Right lobe of liver (tissue), 6 donors: ENCODE data around the gene AFDN. TPM values are rescaled to one million over a fixed set of nuclear protein-coding genes. Genes with fewer than 3 reads are reported as not detected.

Experiments
- ATAC-seq, 4 donors: fragments of 200-7000 bp; cut with Tn5 transposase; one replicate each; pipeline ENCODE4 v1.9.1; 2020; ENCODE audit warnings: mild to moderate bottlenecking in 4 of 4, moderate library complexity in 4 of 4
- DNase-seq, 3 donors: peaks; one replicate each; pipeline ENCODE4 v3.0.0-alpha.2; 2020
- H3K27ac ChIP-seq, 3 donors: fragments of 200-600 bp; one replicate each; pipeline ENCODE4 v1.8.0; 2022
- H3K27me3 ChIP-seq, 2 donors: fragments of 200-600 bp; one replicate each; pipeline ENCODE4 v1.8.0; 2022
- H3K36me3 ChIP-seq, 4 donors: fragments of 200-600 bp; sonication (generic) in 1 of 4; one replicate each; pipeline versions ENCODE4 v1.5.1 to v1.8.0; 2017 to 2022; ENCODE audit warnings: control low read depth in 1 of 4
- H3K4me1 ChIP-seq, 4 donors: fragments of 200-600 bp; sonication (generic) in 1 of 4; one replicate each; pipeline versions ENCODE4 v1.5.1 to v1.8.0; 2017 to 2022; ENCODE audit warnings: control low read depth in 1 of 4
- H3K4me3 ChIP-seq, 3 donors: fragments of 200-600 bp; one replicate each; pipeline ENCODE4 v1.8.0; 2022
- H3K9me3 ChIP-seq, 4 donors: fragments of 200-600 bp; sonication (generic) in 1 of 4; one replicate each; pipeline versions ENCODE4 v1.5.1 to v1.8.0; 2017 to 2022; ENCODE audit warnings: control low read depth in 1 of 4
- POLR2A ChIP-seq: fragments of 450-650 bp; IDR thresholded peaks from one replicate; pipeline ENCODE4 v1.6.1; 2017; ENCODE audit warnings: antibody characterized with exemption, mild to moderate bottlenecking
- WGBS: methylation state at CpG from one replicate; pipeline ENCODE4 v1.1.6; 2018; ENCODE audit warnings: low coverage, low lambda C conversion rate; ENCODE audit not compliant: insufficient coverage; ENCODE audit errors: missing lambda C conversion rate; 5-methylcytosine and 5-hydroxymethylcytosine counted together
- intact Hi-C, 2 donors: fragments of 100-400 bp; cut with DNase I; formaldehyde crosslinking; loops; one replicate each; pipeline versions ENCODE4 v1.11.2 to v1.14.1; 2022
- total RNA-seq, 6 experiments: library from RNA; depleted of rRNA in 2 of 6; stranded (reverse); fragments of >200 nt in 2 of 6; fragmentation: NEBNext Ultra II Directional in 3 of 6; extraction: Animal tissue kit (Norgen Biotek cat#: 25700) in 3 of 6; gene quantifications; one replicate each; pipeline versions ENCODE4 v1.1.0 to v1.2.4, GENCODE V29; 2016 to 2023
- TF ChIP-seq, protein P1 (sequence below), 4 donors: fragments of 200-600 bp in 3 of 4; fragments of 450-650 bp in 1 of 4; IDR thresholded peaks; one replicate each; pipeline versions ENCODE4 v1.5.1 to v1.8.0; 2016 to 2022; ENCODE audit warnings: antibody characterized with exemption in 4 of 4, mild to moderate bottlenecking in 2 of 4
- donor health status: DM: no; HTN: yes; CAD: no.
- donor health status: DM: no; HTN: no; CAD: no.
- donor health status: DM: no; HTN: no; CAD: no.
- donor health status: DM: no; HTN: yes; CAD: no.
- donor health status: DM: no; HTN: yes; CAD: no.

Gene AFDN
- total RNA-seq, 6 experiments from 2014 or later, result 77.0 to 106 (median 85.5) TPM

GRCh38 chr6:167811040-167811439 is 15.7 kb upstream of the AFDN start:
- ATAC-seq, result no peak
- no peaks in the 10 kb centered on the region for H3K27me3 ChIP-seq
- no peaks in the 10 kb centered on the region for H3K36me3 ChIP-seq
- WGBS, result 83% methylated on average over 1 of the region's 5 CpGs
- no peak for DNase-seq
- H3K4me1 ChIP-seq, result peaks cover 0 to 6% (median 0%) of the 10 kb centered on the region in 4 donors
- H3K4me3 ChIP-seq, result no peak overlapping the region
- no peak for TF ChIP-seq POLR2A
- TF ChIP-seq, protein P1, sequence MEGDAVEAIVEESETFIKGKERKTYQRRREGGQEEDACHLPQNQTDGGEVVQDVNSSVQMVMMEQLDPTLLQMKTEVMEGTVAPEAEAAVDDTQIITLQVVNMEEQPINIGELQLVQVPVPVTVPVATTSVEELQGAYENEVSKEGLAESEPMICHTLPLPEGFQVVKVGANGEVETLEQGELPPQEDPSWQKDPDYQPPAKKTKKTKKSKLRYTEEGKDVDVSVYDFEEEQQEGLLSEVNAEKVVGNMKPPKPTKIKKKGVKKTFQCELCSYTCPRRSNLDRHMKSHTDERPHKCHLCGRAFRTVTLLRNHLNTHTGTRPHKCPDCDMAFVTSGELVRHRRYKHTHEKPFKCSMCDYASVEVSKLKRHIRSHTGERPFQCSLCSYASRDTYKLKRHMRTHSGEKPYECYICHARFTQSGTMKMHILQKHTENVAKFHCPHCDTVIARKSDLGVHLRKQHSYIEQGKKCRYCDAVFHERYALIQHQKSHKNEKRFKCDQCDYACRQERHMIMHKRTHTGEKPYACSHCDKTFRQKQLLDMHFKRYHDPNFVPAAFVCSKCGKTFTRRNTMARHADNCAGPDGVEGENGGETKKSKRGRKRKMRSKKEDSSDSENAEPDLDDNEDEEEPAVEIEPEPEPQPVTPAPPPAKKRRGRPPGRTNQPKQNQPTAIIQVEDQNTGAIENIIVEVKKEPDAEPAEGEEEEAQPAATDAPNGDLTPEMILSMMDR (IDR thresholded peaks at IDR 0.05), result no peak
- intact Hi-C loops, result no loop called here
- H3K9me3 ChIP-seq, result no peaks in the 10 kb centered on the region
- H3K27ac ChIP-seq, result no peak overlapping the region

DNA sequence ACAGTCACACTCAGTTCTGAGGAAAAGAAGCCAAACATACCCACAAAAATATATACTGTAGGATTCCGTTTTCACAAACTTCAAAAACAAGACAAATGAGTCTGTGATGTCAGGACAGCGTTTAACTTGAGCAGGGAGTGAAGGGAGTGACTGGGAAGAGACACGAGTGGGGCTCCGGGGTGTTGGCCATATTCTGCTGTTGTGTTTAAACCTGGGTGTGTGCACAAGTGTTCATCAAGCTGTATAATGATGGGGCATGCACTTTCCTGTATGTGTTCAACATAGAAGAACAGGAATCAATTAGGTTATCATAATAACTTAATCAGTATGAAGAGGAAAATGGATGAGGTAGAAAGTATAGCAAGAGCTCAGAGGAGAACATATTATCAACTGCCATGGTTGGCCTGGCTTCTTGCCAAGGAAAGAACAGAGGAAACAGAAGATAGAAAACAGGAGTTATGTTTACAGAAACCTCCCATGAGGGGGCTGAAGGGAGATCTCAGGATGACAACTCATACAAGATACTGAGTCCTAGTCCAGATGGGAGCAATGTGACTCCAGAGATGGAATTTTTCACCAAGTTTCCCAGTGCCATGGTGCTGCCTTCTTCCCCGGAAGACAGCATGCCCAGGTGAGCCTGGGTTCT is 15.1 kb upstream of the AFDN start:
- WGBS, result 75% methylated on average over 5 of the region's 5 CpGs
- ATAC-seq (no peak), DNase-seq (no peak)
- Histone ChIP-seq H3K36me3 (no peaks in the 10 kb centered on the region), H3K4me3 (no peak overlapping the region), H3K27ac (no peak overlapping the region), H3K9me3 (no peaks in the 10 kb centered on the region), H3K27me3 (no peaks in the 10 kb centered on the region), H3K4me1 (peaks cover 0 to under 1% (median 0%) of the 10 kb centered on the region in 4 donors)
- TF ChIP-seq, protein P1 (IDR thresholded peaks at IDR 0.05), result no peak
- no peak for TF ChIP-seq POLR2A
- intact Hi-C loops, result no loop called here

- H3K9me3 ChIP-seq, result no peaks in the 10 kb centered on the region
- 49% methylated on average over 2 of the region's 2 CpGs for WGBS
- ATAC-seq, result no peak
- no peak overlapping the region for H3K4me3 ChIP-seq
- no peak overlapping the region for H3K27ac ChIP-seq
- TF ChIP-seq, protein P1 (IDR thresholded peaks at IDR 0.05), result no peak
- TF ChIP-seq POLR2A, result no peak
- intact Hi-C loops, result no loop called here
- DNase-seq, result no peak
- H3K4me1 ChIP-seq, result no peaks in the 10 kb centered on the region
- H3K27me3 ChIP-seq, result no peaks in the 10 kb centered on the region
- no peaks in the 10 kb centered on the region for H3K36me3 ChIP-seq
Measured at GRCh38 chr6:167812088-167812487, 14.6 kb upstream of the AFDN start.

- H3K4me3 ChIP-seq, result no peak overlapping the region
- H3K27me3 ChIP-seq, result no peaks in the 10 kb centered on the region
- WGBS, result 77% methylated on average over 9 of the region's 25 CpGs
- no peaks in the 10 kb centered on the region for H3K4me1 ChIP-seq
- DNase-seq (no peak), ATAC-seq (peak in 3 of 4 donors; percentile 20 to 75 (median 62))
- TF ChIP-seq, protein P1 (IDR thresholded peaks at IDR 0.05), result no peak
- TF ChIP-seq POLR2A, result no peak
- H3K27ac ChIP-seq, result no peak overlapping the region
- no peaks in the 10 kb centered on the region for H3K36me3 ChIP-seq
- intact Hi-C loops, result no loop called here
- no peaks in the 10 kb centered on the region for H3K9me3 ChIP-seq
Measured at GRCh38 chr6:167815296-167815980, 11.3 kb upstream of the AFDN start.
